ENCODE data around the gene PRKRA. TPM values are rescaled to one million over a fixed set of nuclear protein-coding genes. Genes with fewer than 3 reads are reported as not detected.

The PRKRA gene
- total RNA-seq, 6 experiments from 2014 or later: 11.2 to 20.5 (median 14.4) TPM

GRCh38 chr2:178403671-178404306 lies 47.2 kb downstream of the PRKRA start:
- TF ChIP-seq POLR2A (IDR thresholded peaks at IDR 0.05) (no peak), CTCF (IDR thresholded peaks at IDR 0.05) (no peak)
- Histone ChIP-seq H3K9me3 (no peaks in the 10 kb centered on the region), H3K27me3 (no peaks in the 10 kb centered on the region), H3K27ac (no peak overlapping the region), H3K4me1 (no peaks in the 10 kb centered on the region), H3K4me3 (no peak overlapping the region), H3K36me3 (no peaks in the 10 kb centered on the region)
- intact Hi-C loops (cut with DNase I): no loop called here
- 73% methylated on average over 3 of the region's 3 CpGs for WGBS (ENCODE audit: insufficient coverage, low coverage, low lambda C conversion rate, missing lambda C conversion rate)
- ATAC-seq (no peak), DNase-seq (no peak)

- no peaks in the 10 kb centered on the region for H3K4me1 ChIP-seq
- TF ChIP-seq POLR2A (IDR thresholded peaks at IDR 0.05) (no peak), CTCF (IDR thresholded peaks at IDR 0.05) (no peak)
- no peak for ATAC-seq
- no peaks in the 10 kb centered on the region for H3K27me3 ChIP-seq
- intact Hi-C loops (cut with DNase I): no loop called here
- H3K4me3 ChIP-seq: no peak overlapping the region
- no peak overlapping the region for H3K27ac ChIP-seq
- no peak for DNase-seq
- 58% methylated on average over 6 of the region's 6 CpGs for WGBS (ENCODE audit: insufficient coverage, low coverage, low lambda C conversion rate, missing lambda C conversion rate)
- H3K36me3 ChIP-seq: no peaks in the 10 kb centered on the region
- no peaks in the 10 kb centered on the region for H3K9me3 ChIP-seq
Measured at GRCh38 chr2:178401994-178402437, 49.0 kb downstream of the PRKRA start.

GRCh38 chr2:178397002-178397605 lies 53.9 kb downstream of the PRKRA start:
- ATAC-seq (peak; percentile 77 to 85 (median 80)), DNase-seq (no peak)
- no peaks in the 10 kb centered on the region for H3K36me3 ChIP-seq
- H3K9me3 ChIP-seq: no peaks in the 10 kb centered on the region
- TF ChIP-seq CTCF (IDR thresholded peaks at IDR 0.05) (peak; percentile 55 to 76 (median 66)), POLR2A (IDR thresholded peaks at IDR 0.05) (no peak)
- 18% methylated on average over 7 of the region's 7 CpGs for whole genome bisulfite sequencing (ENCODE audit: insufficient coverage, low coverage, low lambda C conversion rate, missing lambda C conversion rate)
- no peak overlapping the region for H3K27ac ChIP-seq
- no peaks in the 10 kb centered on the region for H3K4me1 ChIP-seq
- intact Hi-C loops (cut with DNase I): no loop called here
- H3K4me3 ChIP-seq: no peak overlapping the region
- H3K27me3 ChIP-seq: no peaks in the 10 kb centered on the region

- DNase-seq: no peak
- intact Hi-C loops (cut with DNase I): no loop called here
- Histone ChIP-seq H3K27ac (no peak overlapping the region), H3K27me3 (no peaks in the 10 kb centered on the region), H3K9me3 (no peaks in the 10 kb centered on the region), H3K36me3 (no peaks in the 10 kb centered on the region), H3K4me3 (no peak overlapping the region), H3K4me1 (no peaks in the 10 kb centered on the region)
- no peak for ATAC-seq
- TF ChIP-seq POLR2A (IDR thresholded peaks at IDR 0.05) (no peak), CTCF (IDR thresholded peaks at IDR 0.05) (no peak)
- 83% methylated on average over 8 of the region's 8 CpGs for WGBS (ENCODE audit: insufficient coverage, low coverage, low lambda C conversion rate, missing lambda C conversion rate)
Measured at GRCh38 chr2:178395941-178396570, 54.9 kb downstream of the PRKRA start.
